Measurements from ENCODE around the gene RPS6KL1.

Gene RPS6KL1

DNA sequence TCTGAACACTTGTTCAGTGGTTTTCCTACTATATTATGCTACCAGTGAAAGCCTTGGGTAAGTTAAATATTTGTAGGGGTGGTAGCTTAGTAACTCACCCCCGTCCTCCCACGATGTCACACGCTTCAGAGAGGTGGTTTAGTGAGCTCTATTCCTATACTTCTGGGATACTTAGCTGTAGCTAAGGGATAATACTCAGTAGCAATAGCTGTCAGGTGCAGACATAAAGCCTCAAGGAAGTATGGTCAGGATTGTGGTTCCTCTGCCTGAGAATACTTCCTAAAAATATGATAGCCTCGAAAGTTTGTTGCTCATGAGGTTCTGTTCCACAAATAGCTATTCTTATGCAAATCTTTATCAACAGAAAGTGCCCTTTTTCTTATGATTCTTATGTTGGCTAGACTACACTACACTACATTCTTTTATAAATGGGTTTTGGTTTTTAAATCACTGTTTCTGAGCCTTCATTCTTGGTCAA, 29.4 kb downstream of the RPS6KL1 start:
- H3K9ac ChIP-seq (ENCODE audit: low read length in 5 of 5) = no peak overlapping the region
- H3K27me3 ChIP-seq (ENCODE audit: control insufficient read depth in 5 of 5, insufficient read depth in 4 of 5, low read length in 5 of 5) = no peaks in the 10 kb centered on the region
- peaks cover 0 to 22% (median 3%) of the 10 kb centered on the region in 5 donors for H3K4me1 ChIP-seq (ENCODE audit: control insufficient read depth in 5 of 5, insufficient read depth in 5 of 5, low read length in 5 of 5)
- H3K36me3 ChIP-seq (ENCODE audit: control insufficient read depth in 5 of 5, insufficient read depth in 5 of 5, low read length in 5 of 5) = peaks cover 58 to 96% (median 86%) of the 10 kb centered on the region in 5 donors
- H3K9me3 ChIP-seq (ENCODE audit: control insufficient read depth in 5 of 5, low read length in 5 of 5) = no peaks in the 10 kb centered on the region
- no peak overlapping the region for H3K27ac ChIP-seq (ENCODE audit: low read depth, low read length)
- H3K4me3 ChIP-seq (ENCODE audit: low read depth in 1 of 5, low read length in 5 of 5) = no peak overlapping the region

DNA sequence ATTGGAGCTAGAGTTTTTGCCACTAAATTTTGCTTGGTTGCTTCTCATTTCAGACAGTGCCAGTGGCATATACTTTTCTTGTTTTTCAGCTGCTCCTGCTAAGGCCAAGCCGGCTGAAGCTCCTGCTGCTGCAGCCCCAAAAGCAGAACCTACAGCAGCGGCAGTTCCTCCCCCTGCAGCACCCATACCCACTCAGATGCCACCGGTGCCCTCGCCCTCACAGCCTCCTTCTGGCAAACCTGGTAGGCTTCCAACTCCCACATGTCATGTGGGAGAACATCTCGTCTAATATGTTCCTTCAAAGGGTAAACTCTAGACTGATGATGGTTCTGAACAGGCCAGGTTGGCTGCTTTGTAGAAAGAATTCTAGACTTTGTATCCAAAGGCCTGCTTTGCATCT, 30.3 kb downstream of the RPS6KL1 start:
- H3K4me1 ChIP-seq (ENCODE audit: control insufficient read depth in 5 of 5, insufficient read depth in 5 of 5, low read length in 5 of 5) = peaks cover 0 to 23% (median 7%) of the 10 kb centered on the region in 5 donors
- H3K9ac ChIP-seq (ENCODE audit: low read length in 5 of 5) = no peak overlapping the region
- H3K9me3 ChIP-seq (ENCODE audit: control insufficient read depth in 5 of 5, low read length in 5 of 5) = no peaks in the 10 kb centered on the region
- H3K4me3 ChIP-seq (ENCODE audit: low read depth in 1 of 5, low read length in 5 of 5) = no peak overlapping the region
- H3K27me3 ChIP-seq (ENCODE audit: control insufficient read depth in 5 of 5, insufficient read depth in 4 of 5, low read length in 5 of 5) = no peaks in the 10 kb centered on the region
- H3K36me3 ChIP-seq (ENCODE audit: control insufficient read depth in 5 of 5, insufficient read depth in 5 of 5, low read length in 5 of 5) = peaks cover 53 to 87% (median 80%) of the 10 kb centered on the region in 5 donors
- H3K27ac ChIP-seq (ENCODE audit: low read depth, low read length) = no peak overlapping the region

DNA sequence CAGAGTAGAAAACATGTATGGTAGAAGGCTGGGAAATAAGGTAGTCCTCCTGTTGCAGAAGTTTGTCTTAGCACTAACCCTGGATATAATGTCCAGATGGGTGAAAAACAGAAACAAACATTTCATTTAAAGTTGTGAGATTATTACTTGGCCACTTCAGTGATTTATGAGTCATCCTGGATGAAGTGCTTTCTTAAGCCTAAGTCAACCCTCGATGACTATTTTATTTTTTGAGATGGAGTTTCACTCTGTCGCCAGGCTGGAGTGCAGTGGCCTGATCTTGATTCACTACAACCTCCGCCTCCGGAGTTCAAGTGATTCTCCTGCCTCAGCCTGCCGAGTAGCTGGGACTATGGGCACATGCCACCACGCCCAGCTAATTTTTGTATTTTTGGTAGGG, 31.2 kb downstream of the RPS6KL1 start:
- H3K9me3 ChIP-seq (ENCODE audit: control insufficient read depth in 5 of 5, low read length in 5 of 5) = no peaks in the 10 kb centered on the region
- H3K9ac ChIP-seq (ENCODE audit: low read length in 5 of 5) = no peak overlapping the region
- H3K27ac ChIP-seq (ENCODE audit: low read depth, low read length) = peak overlapping the region; percentile 10
- no peaks in the 10 kb centered on the region for H3K27me3 ChIP-seq (ENCODE audit: control insufficient read depth in 5 of 5, insufficient read depth in 4 of 5, low read length in 5 of 5)
- peaks cover 0 to 23% (median 7%) of the 10 kb centered on the region in 5 donors for H3K4me1 ChIP-seq (ENCODE audit: control insufficient read depth in 5 of 5, insufficient read depth in 5 of 5, low read length in 5 of 5)
- H3K36me3 ChIP-seq (ENCODE audit: control insufficient read depth in 5 of 5, insufficient read depth in 5 of 5, low read length in 5 of 5) = peaks cover 44 to 79% (median 73%) of the 10 kb centered on the region in 5 donors
- H3K4me3 ChIP-seq (ENCODE audit: low read depth in 1 of 5, low read length in 5 of 5) = no peak overlapping the region

DNA sequence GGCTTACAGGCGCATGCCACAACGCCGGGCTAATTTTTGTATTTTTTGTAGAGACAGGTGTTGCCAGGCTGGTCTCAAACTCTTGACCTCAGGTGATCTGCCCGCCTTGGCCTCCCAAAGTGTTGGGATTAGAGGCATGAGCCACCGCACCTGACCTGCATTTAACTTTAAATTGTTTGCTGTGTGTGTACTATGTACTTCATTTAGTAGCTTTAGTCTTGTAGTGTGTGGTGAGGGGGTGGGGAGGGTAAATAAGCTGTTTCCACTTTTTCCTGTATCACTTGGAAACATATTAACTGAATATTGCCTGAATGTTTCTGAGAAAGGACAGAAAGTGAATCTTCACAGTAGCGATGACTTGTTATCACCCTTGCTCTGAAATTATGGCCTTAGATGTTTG, 32.8 kb downstream of the RPS6KL1 start:
- no peak overlapping the region for H3K27ac ChIP-seq (ENCODE audit: low read depth, low read length)
- H3K9me3 ChIP-seq (ENCODE audit: control insufficient read depth in 5 of 5, low read length in 5 of 5) = no peaks in the 10 kb centered on the region
- H3K4me1 ChIP-seq (ENCODE audit: control insufficient read depth in 5 of 5, insufficient read depth in 5 of 5, low read length in 5 of 5) = peaks cover 0 to 37% (median 23%) of the 10 kb centered on the region in 5 donors
- H3K36me3 ChIP-seq (ENCODE audit: control insufficient read depth in 5 of 5, insufficient read depth in 5 of 5, low read length in 5 of 5) = peaks cover 37 to 63% (median 57%) of the 10 kb centered on the region in 5 donors
- no peak overlapping the region for H3K9ac ChIP-seq (ENCODE audit: low read length in 5 of 5)
- H3K27me3 ChIP-seq (ENCODE audit: control insufficient read depth in 5 of 5, insufficient read depth in 4 of 5, low read length in 5 of 5) = no peaks in the 10 kb centered on the region
- no peak overlapping the region for H3K4me3 ChIP-seq (ENCODE audit: low read depth in 1 of 5, low read length in 5 of 5)

DNA sequence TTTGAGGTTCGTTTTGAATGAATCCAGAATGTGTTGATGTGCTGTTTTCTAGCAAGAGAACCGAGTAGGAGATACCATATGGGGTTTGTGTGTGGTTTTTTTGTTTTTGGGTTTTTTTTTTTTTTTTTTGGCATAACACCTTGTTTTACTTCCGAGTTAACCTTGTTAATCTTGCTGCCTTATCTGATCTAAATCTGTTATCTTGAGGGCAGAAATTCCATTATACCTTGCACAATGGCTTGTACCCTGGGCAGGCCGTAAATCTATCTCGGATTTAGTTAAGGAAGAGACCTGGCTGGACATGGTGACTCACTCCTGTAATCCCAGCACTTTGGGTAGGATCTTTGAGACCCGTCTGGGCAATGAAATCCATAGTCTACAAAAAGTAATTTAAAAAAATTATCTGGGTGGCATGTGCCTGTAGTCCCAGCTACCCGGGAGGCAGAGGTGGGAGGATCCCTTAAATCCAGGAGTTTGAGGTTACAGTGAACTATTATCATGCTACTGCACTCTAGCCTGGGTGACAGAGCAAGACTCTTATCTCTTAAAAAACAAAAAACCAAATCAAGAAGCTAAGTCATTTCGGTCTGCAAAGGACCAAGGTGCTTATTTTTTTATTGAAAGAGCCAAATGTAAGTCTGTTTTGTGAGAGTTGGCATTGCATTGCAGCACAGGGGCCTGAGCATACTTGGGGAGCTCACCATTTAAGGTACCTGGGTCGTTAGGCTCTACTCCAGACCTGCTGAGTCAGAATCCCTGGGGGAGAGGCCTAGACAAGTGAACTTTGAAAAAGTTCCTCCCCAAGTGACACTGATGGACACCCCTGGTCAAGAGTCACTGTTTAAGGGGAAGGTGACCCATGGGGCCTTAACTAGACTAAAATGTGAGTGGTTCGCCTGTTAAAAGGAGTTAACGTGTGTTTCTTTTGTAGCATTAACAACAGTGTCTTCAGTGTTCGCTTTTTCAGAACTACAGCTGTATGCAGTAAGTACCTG, 34.6 kb downstream of the RPS6KL1 start:
- Histone ChIP-seq H3K27me3 (ENCODE audit: control insufficient read depth in 5 of 5, insufficient read depth in 4 of 5, low read length in 5 of 5) (no peaks in the 10 kb centered on the region), H3K36me3 (ENCODE audit: control insufficient read depth in 5 of 5, insufficient read depth in 5 of 5, low read length in 5 of 5) (peaks cover 28 to 47% (median 40%) of the 10 kb centered on the region in 5 donors), H3K9ac (ENCODE audit: low read length in 5 of 5) (no peak overlapping the region), H3K4me1 (ENCODE audit: control insufficient read depth in 5 of 5, insufficient read depth in 5 of 5, low read length in 5 of 5) (peaks cover 7 to 48% (median 41%) of the 10 kb centered on the region in 5 donors), H3K27ac (ENCODE audit: low read depth, low read length) (peak overlapping the region; percentile 37), H3K4me3 (ENCODE audit: low read depth in 1 of 5, low read length in 5 of 5) (no peak overlapping the region), H3K9me3 (ENCODE audit: control insufficient read depth in 5 of 5, low read length in 5 of 5) (no peaks in the 10 kb centered on the region)

DNA sequence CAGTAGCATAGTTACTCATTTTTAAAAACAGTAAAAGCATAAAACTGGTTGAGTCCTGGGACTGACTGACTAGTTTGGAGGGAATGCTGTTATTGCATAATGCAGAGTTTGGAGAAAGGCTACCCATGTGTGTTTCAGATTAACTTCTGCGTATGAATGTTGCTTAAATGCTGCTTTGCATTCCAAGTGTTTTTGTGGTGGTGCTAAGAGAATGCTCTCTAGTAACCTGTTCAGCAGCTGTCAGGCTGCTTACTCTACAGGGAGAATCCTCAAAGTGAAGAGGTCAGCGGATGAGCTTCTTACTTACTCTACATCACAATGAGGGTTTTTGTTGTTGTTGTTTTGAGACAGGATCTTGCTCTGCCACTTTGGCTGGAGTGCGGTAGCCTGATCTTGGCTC, 37.1 kb downstream of the RPS6KL1 start:
- Histone ChIP-seq H3K9me3 (ENCODE audit: control insufficient read depth in 5 of 5, low read length in 5 of 5) (no peaks in the 10 kb centered on the region), H3K9ac (ENCODE audit: low read length in 5 of 5) (no peak overlapping the region), H3K27ac (ENCODE audit: low read depth, low read length) (peak overlapping the region; percentile 34), H3K4me3 (ENCODE audit: low read depth in 1 of 5, low read length in 5 of 5) (no peak overlapping the region), H3K27me3 (ENCODE audit: control insufficient read depth in 5 of 5, insufficient read depth in 4 of 5, low read length in 5 of 5) (no peaks in the 10 kb centered on the region), H3K36me3 (ENCODE audit: control insufficient read depth in 5 of 5, insufficient read depth in 5 of 5, low read length in 5 of 5) (peaks cover 11 to 23% (median 20%) of the 10 kb centered on the region in 5 donors), H3K4me1 (ENCODE audit: control insufficient read depth in 5 of 5, insufficient read depth in 5 of 5, low read length in 5 of 5) (peaks cover 8 to 60% (median 53%) of the 10 kb centered on the region in 5 donors)

DNA sequence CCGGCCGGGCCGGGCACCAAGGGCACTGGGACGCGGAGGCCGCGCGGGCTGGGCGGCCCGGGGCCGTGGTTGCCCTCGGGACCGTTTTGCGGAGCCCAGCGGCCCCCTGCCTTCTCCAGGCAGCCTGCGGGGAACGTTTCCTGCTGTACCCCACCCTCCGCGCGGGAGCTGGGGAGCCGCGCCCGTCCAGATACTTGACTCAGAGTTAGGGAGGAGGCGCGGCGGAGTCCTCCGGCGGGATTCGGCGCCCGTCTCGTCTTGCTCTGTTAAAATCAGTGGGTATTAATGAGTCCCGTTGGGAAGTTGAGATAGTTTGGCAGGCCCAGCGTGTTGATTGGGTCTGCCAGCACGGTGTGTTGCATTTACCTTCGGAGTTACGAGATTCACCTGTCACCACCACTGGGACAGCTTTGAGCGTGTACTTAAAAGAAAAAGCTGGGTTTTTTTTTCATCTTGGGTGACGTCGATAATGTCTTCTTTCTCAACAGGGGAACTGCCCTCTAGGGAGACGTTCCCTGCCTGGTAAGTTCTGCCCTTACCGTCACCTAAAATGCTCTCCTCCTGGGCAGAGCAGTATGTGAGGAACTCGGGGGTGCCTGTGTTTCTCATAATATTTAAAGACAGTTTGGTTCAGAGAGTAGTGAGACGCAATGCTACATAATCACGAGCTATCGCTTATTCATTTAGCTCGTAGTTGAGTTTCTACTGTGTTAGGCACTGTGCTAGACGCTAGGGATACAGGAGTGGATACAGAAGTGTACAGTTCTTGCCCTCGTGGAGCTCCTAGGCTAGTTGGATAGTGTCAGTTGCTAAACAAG, 40.7 kb downstream of the RPS6KL1 start:
- H3K4me1 ChIP-seq (ENCODE audit: control insufficient read depth in 5 of 5, insufficient read depth in 5 of 5, low read length in 5 of 5) = peaks cover 8 to 56% (median 51%) of the 10 kb centered on the region in 5 donors
- H3K27me3 ChIP-seq (ENCODE audit: control insufficient read depth in 5 of 5, insufficient read depth in 4 of 5, low read length in 5 of 5) = no peaks in the 10 kb centered on the region
- peaks cover 0 to 5% (median 2%) of the 10 kb centered on the region in 5 donors for H3K36me3 ChIP-seq (ENCODE audit: control insufficient read depth in 5 of 5, insufficient read depth in 5 of 5, low read length in 5 of 5)
- no peaks in the 10 kb centered on the region for H3K9me3 ChIP-seq (ENCODE audit: control insufficient read depth in 5 of 5, low read length in 5 of 5)
- H3K27ac ChIP-seq (ENCODE audit: low read depth, low read length) = peak overlapping the region; percentile 94
- peak overlapping the region; percentile 82 to 98 (median 96) for H3K9ac ChIP-seq (ENCODE audit: low read length in 5 of 5)
- H3K4me3 ChIP-seq (ENCODE audit: low read depth in 1 of 5, low read length in 5 of 5) = peak overlapping the region; percentile 91 to 97 (median 94)

DNA sequence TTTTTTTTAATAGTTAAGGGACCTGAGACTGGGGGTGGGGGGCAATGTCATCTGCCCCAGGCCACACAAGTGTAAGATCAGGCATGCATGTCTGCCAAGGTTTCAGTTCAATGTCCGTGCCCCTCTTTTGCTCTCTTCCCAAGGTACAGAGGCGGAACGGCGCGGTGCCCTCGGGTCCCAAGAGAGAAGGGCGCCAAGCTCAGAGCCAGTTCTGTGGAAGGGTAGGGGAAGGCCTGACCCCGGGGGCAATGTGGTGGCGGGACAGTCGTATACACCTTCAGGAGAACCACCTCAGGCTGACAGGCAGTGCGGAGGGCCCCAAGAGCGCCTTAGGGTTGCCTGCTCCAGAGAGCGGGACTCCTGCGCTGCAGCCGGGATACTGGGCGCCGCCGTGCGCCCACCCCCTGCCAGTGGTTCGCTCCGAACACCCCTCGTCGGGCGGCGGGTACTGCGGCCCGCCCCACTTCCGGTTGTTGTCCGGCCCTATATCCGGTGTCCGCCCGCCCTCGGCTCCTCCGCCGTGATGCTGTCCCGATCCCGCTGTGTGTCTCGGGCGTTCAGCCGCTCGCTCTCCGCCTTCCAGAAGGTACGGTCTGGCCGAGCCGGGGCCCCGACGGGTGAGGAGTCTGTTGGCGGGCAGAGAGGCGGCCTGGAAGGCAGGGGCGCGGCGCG, 41.5 kb downstream of the RPS6KL1 start, which contains the start of gene DLST:
TSS of gene DLST (plus strand) at position 486 of the 672 bp plus-strand sequence. CDS start at position 524, 38 bp downstream.
- peak within 1 kb of the TSS; percentile 82 to 98 (median 96) for H3K9ac ChIP-seq (ENCODE audit: low read length in 5 of 5)
- peaks cover 8 to 53% (median 50%) of the 10 kb centered on the region in 5 donors for H3K4me1 ChIP-seq (ENCODE audit: control insufficient read depth in 5 of 5, insufficient read depth in 5 of 5, low read length in 5 of 5)
- H3K27me3 ChIP-seq (ENCODE audit: control insufficient read depth in 5 of 5, insufficient read depth in 4 of 5, low read length in 5 of 5) = no peaks in the 10 kb centered on the region
- no peaks in the 10 kb centered on the region for H3K9me3 ChIP-seq (ENCODE audit: control insufficient read depth in 5 of 5, low read length in 5 of 5)
- peaks cover 0 to 5% (median 2%) of the 10 kb centered on the region in 5 donors for H3K36me3 ChIP-seq (ENCODE audit: control insufficient read depth in 5 of 5, insufficient read depth in 5 of 5, low read length in 5 of 5)
- peak within 1 kb of the TSS; percentile 91 to 97 (median 94) for H3K4me3 ChIP-seq (ENCODE audit: low read depth in 1 of 5, low read length in 5 of 5)
- H3K27ac ChIP-seq (ENCODE audit: low read depth, low read length) = peak within 1 kb of the TSS; percentile 94

DNA sequence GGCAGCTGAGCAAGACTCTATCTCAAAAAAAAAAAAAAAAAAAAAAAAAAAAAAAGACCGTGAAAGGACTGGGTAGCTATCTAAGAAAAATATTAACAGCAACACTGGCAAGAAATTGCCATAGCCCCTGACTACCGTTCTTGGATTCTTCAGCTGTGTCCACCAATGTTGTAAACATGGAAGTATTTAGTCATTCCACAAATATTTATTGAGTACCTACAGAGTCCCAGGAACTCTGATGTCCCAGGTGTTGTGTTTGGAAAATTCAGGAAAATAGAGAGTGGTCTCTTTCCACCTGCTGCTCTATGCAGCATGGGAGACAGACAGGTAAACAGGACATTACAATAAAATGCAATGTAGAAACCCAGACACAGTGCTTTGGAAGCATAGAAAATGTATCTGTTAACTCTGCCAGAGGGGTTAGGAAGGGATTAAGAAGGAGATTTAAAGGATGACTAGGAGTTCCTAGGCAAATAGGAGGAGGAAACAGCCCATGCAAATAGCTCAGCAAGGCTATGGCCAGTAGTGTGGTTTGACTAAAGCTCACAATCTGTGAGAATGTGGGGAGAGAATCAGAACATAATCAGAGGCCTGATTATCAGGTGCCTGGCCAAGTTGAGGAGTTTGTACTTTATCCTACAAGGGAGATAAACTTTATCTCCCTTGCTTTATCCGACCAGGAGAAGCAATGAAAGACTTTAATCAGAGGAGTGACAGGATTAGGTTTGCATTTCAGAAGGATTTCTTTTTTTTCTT, 43.5 kb downstream of the RPS6KL1 start:
- no peak overlapping the region for H3K27ac ChIP-seq (ENCODE audit: low read depth, low read length)
- no peaks in the 10 kb centered on the region for H3K9me3 ChIP-seq (ENCODE audit: control insufficient read depth in 5 of 5, low read length in 5 of 5)
- H3K4me3 ChIP-seq (ENCODE audit: low read depth in 1 of 5, low read length in 5 of 5) = no peak overlapping the region
- no peaks in the 10 kb centered on the region for H3K36me3 ChIP-seq (ENCODE audit: control insufficient read depth in 5 of 5, insufficient read depth in 5 of 5, low read length in 5 of 5)
- no peak overlapping the region for H3K9ac ChIP-seq (ENCODE audit: low read length in 5 of 5)
- H3K27me3 ChIP-seq (ENCODE audit: control insufficient read depth in 5 of 5, insufficient read depth in 4 of 5, low read length in 5 of 5) = no peaks in the 10 kb centered on the region
- H3K4me1 ChIP-seq (ENCODE audit: control insufficient read depth in 5 of 5, insufficient read depth in 5 of 5, low read length in 5 of 5) = peaks cover 8 to 41% (median 37%) of the 10 kb centered on the region in 5 donors
